Renal cortical epithelial cell (primary cell): Measurements from ENCODE around the gene ERBB4. TPM values are rescaled to one million over a fixed set of nuclear protein-coding genes. Genes with fewer than 3 reads are reported as not detected.

Experiments
- DNase-seq: peaks from one replicate; pipeline ENCODE4 v3.0.0-alpha.2; 2011; ENCODE audit warnings: low read depth
- total RNA-seq: library from RNA; depleted of rRNA; stranded (reverse); fragments of >200 nt; gene quantifications from 2 replicates; pipeline ENCODE4 v1.2.3, GENCODE V29; 2014

The ERBB4 gene
- total RNA-seq, 1 donor from 2014 or later: 40.7 TPM

- DNase-seq: no peak
Measured at GRCh38 chr2:211931314-211931713, 607.3 kb downstream of the ERBB4 start.

DNA sequence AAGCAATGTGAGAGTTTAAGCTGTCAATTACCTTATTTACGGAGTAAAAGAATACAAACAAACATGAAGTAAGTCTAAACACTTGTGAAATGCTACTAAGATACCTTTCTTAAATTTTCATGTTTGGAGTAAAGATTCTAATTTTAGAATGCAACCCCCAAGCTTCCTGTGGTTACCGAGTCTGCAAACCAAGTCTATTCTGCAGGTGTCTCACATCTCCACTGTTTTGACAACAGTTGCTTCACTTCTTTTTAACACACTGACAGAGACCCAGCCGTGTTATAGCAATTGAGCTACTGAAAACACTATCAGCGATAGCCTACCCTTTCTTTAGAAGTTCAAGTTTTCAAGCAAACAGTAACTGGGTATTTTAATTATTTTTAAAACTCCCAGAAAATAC, 608.3 kb downstream of the ERBB4 start:
- no peak for DNase-seq

GRCh38 chr2:211928201-211928600, 610.4 kb downstream of the ERBB4 start:
- DNase-seq: no peak

- DNase-seq: no peak
Measured at GRCh38 chr2:211923019-211923418, 615.6 kb downstream of the ERBB4 start.

- DNase-seq: no peak
Measured at GRCh38 chr2:211903961-211904360, 634.6 kb downstream of the ERBB4 start.

DNA sequence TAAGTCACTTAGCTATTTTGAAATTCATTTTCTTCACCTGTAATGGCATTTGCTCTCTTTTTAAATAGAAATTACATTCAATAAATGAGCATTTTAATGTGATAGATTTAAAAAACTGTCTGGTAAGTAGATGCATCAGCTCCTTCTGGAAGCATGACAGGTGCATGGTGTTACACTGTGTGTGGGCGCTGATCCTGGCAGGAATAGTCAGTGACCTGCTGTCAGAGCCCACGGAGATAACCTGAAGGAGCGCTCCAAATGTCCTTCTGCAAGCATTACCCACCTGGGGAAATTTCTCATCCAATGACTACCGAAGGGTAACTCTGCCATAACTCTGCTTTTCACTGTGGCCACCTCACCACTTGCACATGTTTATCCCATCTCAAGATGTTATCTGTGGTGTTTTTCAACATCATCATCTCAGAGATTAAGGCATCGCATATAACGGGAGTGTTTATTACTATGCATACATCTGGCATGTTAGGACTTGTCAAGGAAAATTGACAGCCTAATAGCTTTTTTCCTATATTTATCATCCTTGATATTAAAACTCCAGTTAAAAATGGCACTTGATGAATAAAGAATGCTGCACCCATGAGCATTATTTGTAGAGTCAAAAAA, 637.3 kb downstream of the ERBB4 start:
- no peak for DNase-seq

DNA sequence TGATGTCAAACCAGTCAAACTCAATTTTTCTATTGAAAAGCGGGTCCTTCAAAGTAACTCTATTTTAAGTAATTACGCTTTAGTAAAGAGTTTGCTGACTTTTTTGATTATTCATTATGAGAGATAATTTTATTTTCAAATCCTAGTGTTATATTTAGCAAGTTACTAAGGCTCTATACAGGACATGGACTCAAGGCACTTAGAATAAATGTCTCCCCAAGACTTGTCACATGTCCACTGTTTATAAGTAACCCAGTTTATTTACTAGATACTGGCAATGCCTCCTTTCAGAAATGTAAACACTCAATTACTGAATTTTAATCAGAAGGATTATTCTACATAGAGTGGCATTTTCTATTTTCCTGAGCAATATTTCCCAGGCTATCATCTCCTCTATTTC, 638.1 kb downstream of the ERBB4 start:
- DNase-seq: peak; percentile 9

GRCh38 chr2:211900000-211900399, 638.6 kb downstream of the ERBB4 start:
- DNase-seq: peak; percentile 76

- DNase-seq: no peak
Measured at GRCh38 chr2:211898702-211899101, 639.9 kb downstream of the ERBB4 start.

DNA sequence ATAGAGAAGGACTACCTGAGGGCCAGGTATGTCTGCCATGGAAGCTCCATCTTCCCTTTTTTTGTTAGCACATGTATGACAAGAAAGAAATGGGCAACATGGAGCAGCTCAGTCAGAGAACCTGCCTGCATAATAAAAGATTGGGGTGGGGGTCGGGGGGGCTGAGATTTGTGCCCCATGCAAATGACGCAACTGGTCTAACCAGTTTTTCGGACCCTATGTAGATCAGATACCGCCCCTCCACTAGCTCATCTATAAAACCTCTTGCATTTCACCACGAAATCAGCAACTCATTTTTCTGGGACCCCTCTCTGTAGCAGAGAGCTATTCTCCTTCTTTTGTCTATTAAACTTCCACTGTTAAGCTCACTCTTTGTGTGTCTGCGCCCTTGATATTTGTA, 657.2 kb downstream of the ERBB4 start:
- DNase-seq: no peak

DNA sequence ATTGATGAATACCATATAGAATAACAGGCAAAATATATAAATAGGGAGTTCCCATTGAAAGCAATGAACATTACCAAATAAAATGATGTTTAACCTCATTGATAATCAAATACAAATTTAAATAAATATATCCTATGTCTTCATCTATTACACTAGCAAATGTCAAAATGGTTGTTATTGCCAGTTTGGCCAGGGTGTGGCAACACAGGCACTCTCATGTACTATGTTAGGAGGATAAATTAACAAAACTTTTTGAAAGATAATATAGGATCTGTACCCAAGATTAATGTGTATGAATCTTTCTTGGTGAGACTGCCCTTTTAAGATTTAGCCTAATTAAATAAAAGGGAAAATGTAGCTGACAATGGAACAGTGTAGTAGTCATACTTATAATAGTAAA, 659.3 kb downstream of the ERBB4 start:
- DNase-seq: peak; percentile 11

- no peak for DNase-seq
Measured at GRCh38 chr2:211877061-211877460, 661.5 kb downstream of the ERBB4 start.

- no peak for DNase-seq
Measured at GRCh38 chr2:211875488-211875887, 663.1 kb downstream of the ERBB4 start.

DNA sequence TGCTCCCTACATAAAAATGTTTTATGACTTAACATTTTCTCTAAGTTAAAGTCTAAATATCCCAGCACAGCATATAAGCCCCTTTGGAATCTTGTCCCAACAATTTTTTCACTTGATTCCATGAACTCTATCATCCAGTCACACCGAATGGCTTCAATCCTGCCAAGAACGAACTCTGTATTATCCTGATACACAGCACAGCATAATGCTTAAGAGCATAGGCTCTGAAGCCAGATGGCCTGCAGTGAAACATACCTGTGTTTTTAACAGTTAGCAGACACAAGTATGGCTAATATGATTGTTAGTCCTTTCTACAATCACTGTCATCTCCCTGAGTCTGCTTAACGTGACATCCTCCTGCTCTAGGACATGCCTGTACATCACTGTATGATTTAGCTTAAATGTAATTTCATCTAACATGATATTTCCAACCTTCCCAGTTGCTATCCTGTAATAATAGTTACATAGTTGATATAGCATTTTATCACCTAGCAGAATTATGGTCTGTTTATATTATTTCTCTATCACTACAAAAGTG, 669.5 kb downstream of the ERBB4 start:
- DNase-seq: no peak

GRCh38 chr2:211867845-211868451, 670.7 kb downstream of the ERBB4 start:
- DNase-seq: peak; percentile 16

- no peak for DNase-seq
Measured at GRCh38 chr2:211864328-211864727, 674.3 kb downstream of the ERBB4 start.

DNA sequence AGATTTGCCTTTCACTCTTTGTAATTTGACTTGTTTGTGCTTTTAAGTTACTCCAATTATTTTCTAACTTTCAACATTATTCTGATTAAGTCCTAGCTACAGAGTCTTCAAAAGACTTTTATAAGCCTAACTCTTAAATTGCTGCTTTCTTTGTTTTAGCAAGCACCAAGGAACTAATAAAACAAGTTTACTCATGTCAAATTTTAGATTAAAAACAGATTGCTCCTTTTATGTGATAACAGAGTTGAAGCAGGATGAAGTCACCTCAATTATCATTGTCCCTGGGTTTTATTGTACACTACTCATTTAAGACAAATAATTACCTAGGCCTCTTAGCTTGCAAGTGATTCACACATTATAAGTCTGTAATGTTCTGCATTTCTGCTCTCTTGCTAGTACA, 678.4 kb downstream of the ERBB4 start:
- peak; percentile 6 for DNase-seq

DNA sequence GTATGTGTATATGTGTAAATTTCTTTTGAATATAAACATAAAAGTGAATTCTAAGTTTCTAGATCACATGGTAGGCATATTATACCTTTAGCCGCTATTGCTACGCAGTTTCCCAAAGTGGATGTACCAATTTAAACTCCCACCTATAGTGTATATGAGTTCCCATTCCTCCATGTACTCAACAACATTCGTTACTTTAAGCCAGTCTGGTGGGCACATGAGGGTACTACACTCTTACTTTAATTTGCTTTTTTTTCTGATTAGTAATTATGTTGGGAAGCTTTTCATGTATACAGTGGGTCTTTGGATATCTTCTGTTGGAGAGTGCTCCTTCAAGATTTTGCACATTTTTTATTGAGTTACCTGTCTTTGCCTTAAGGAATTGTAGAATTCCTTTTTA, 683.8 kb downstream of the ERBB4 start:
- DNase-seq: no peak

- DNase-seq: no peak
Measured at GRCh38 chr2:211846714-211847113, 691.9 kb downstream of the ERBB4 start.

GRCh38 chr2:211846036-211846400, 692.6 kb downstream of the ERBB4 start:
- no peak for DNase-seq

- no peak for DNase-seq
Measured at GRCh38 chr2:211845338-211846035, 693.1 kb downstream of the ERBB4 start.

DNA sequence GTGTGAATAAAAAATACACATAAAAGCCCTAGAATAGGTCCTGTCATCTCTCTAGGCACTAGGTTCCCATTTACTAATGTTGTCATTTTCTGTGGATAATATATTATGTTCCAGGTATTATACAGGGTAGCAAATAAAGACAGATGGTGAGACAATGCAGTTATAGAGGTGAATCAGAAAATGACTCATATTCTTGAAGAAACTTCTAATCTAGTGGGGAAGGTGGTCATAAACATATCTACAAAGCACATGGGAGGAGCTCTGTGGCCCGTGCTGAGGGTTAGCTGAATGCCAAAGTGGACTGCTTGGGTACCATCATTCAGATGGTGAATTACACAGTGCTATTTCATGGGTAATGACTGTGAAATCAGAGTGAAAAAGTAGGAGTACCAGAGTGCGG, 700.9 kb downstream of the ERBB4 start:
- DNase-seq: peak; percentile 4

DNA sequence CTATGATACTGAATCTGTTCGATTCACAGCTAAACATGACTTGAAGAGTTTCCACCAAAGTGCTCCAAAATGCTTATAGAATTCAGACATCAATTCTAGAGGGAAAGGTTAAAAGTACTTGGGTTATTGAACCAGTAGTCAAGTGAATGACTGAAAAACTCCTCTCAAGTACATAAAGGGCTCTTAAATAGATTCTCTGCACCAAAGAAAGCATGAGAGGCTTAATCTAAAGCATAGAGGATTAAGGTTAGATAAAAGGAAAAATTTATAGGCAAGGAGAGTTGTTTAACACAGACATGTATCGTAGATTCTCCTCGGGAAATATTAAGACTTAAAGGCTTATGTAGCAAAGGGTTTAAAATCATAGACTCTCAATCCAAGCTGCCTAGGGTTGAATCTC, 701.4 kb downstream of the ERBB4 start:
- no peak for DNase-seq
